GM12801 (cell line): ENCODE results near the gene LIMS1.

ENCODE experiments used
- CTCF ChIP-seq: IDR thresholded peaks from one replicate; pipeline ENCODE4 v1.5.1; 2011; ENCODE audit warnings: control low read depth; ENCODE audit not compliant: insufficient read length; ENCODE audit errors: extremely low read depth

The LIMS1 gene

GRCh38 chr2:108533832-108534583 lies at the start of gene LIMS1:
TSS of gene LIMS1 (plus strand) at chr2:108534470. CDS start at chr2:108534563, 93 bp downstream.
- TF ChIP-seq CTCF, result no peak

GRCh38 chr2:108485253-108485652 lies 49.0 kb upstream of the LIMS1 start:
- TF ChIP-seq CTCF, result no peak

GRCh38 chr2:108490506-108491122 lies 43.7 kb upstream of the LIMS1 start:
- TF ChIP-seq CTCF, result no peak

- TF ChIP-seq CTCF, result no peak
These were observed 42.4 kb upstream of the LIMS1 start for GRCh38 chr2:108491848-108492247.

GRCh38 chr2:108492364-108492763 lies 41.9 kb upstream of the LIMS1 start:
- no peak for TF ChIP-seq CTCF

GRCh38 chr2:108531674-108532055 lies 2.6 kb upstream of the LIMS1 start:
- TF ChIP-seq CTCF, result no peak

GRCh38 chr2:108534584-108535356 lies 500 bp downstream of the LIMS1 start:
- TF ChIP-seq CTCF, result no peak
